ENCODE data around the gene STH. TPM values are rescaled to one million over a fixed set of nuclear protein-coding genes. Genes with fewer than 3 reads are reported as not detected.

Gene STH
- total RNA-seq, 2 donors from 2014 or later = not detected

DNA sequence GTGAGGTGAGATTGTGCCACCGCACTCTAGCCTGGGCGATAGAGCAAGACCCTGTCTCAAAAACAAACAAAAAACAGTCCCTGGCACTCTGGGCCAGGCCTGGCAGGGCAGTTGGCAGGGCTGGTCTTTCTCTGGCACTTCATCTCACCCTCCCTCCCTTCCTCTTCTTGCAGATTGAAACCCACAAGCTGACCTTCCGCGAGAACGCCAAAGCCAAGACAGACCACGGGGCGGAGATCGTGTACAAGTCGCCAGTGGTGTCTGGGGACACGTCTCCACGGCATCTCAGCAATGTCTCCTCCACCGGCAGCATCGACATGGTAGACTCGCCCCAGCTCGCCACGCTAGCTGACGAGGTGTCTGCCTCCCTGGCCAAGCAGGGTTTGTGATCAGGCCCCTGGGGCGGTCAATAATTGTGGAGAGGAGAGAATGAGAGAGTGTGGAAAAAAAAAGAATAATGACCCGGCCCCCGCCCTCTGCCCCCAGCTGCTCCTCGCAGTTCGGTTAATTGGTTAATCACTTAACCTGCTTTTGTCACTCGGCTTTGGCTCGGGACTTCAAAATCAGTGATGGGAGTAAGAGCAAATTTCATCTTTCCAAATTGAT, 24.8 kb downstream of the STH start:
- no peaks in the 10 kb centered on the region for H3K27me3 Mint-ChIP-seq
- peak overlapping the region; percentile 2 for H3K27ac Mint-ChIP-seq
- no peak for DNase-seq
- no peak for ATAC-seq
- H3K36me3 Mint-ChIP-seq (ENCODE audit: low read depth) = no peaks in the 10 kb centered on the region
- H3K4me1 Mint-ChIP-seq = peaks cover 18% of the 10 kb centered on the region
- no peaks in the 10 kb centered on the region for H3K9me3 ChIP-seq (ENCODE audit: control insufficient read depth, low read length, poor library complexity, severe bottlenecking)
- no peak overlapping the region for H3K4me3 Mint-ChIP-seq

DNA sequence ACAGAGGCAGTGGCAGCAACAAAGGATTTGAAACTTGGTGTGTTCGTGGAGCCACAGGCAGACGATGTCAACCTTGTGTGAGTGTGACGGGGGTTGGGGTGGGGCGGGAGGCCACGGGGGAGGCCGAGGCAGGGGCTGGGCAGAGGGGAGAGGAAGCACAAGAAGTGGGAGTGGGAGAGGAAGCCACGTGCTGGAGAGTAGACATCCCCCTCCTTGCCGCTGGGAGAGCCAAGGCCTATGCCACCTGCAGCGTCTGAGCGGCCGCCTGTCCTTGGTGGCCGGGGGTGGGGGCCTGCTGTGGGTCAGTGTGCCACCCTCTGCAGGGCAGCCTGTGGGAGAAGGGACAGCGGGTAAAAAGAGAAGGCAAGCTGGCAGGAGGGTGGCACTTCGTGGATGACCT, 25.5 kb downstream of the STH start:
- DNase-seq (no peak), ATAC-seq (no peak)
- Mint-ChIP-seq H3K4me1 (peaks cover 21% of the 10 kb centered on the region), H3K36me3 (ENCODE audit: low read depth) (no peaks in the 10 kb centered on the region), H3K4me3 (no peak overlapping the region), H3K27me3 (no peaks in the 10 kb centered on the region), H3K27ac (peak overlapping the region; percentile 2)
- no peaks in the 10 kb centered on the region for H3K9me3 ChIP-seq (ENCODE audit: control insufficient read depth, low read length, poor library complexity, severe bottlenecking)

DNA sequence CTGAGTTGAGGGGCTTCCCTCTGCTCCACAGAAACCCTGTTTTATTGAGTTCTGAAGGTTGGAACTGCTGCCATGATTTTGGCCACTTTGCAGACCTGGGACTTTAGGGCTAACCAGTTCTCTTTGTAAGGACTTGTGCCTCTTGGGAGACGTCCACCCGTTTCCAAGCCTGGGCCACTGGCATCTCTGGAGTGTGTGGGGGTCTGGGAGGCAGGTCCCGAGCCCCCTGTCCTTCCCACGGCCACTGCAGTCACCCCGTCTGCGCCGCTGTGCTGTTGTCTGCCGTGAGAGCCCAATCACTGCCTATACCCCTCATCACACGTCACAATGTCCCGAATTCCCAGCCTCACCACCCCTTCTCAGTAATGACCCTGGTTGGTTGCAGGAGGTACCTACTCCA, 26.0 kb downstream of the STH start:
- DNase-seq (no peak), ATAC-seq (no peak)
- Mint-ChIP-seq H3K4me3 (no peak overlapping the region), H3K36me3 (ENCODE audit: low read depth) (no peaks in the 10 kb centered on the region), H3K4me1 (peaks cover 21% of the 10 kb centered on the region), H3K27ac (peak overlapping the region; percentile 86), H3K27me3 (no peaks in the 10 kb centered on the region)
- no peaks in the 10 kb centered on the region for H3K9me3 ChIP-seq (ENCODE audit: control insufficient read depth, low read length, poor library complexity, severe bottlenecking)

DNA sequence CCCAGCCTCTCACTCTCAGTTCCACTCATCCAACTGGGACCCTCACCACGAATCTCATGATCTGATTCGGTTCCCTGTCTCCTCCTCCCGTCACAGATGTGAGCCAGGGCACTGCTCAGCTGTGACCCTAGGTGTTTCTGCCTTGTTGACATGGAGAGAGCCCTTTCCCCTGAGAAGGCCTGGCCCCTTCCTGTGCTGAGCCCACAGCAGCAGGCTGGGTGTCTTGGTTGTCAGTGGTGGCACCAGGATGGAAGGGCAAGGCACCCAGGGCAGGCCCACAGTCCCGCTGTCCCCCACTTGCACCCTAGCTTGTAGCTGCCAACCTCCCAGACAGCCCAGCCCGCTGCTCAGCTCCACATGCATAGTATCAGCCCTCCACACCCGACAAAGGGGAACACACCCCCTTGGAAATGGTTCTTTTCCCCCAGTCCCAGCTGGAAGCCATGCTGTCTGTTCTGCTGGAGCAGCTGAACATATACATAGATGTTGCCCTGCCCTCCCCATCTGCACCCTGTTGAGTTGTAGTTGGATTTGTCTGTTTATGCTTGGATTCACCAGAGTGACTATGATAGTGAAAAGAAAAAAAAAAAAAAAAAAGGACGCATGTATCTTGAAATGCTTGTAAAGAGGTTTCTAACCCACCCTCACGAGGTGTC, 26.6 kb downstream of the STH start:
- DNase-seq = no peak
- Mint-ChIP-seq H3K4me3 (no peak overlapping the region), H3K36me3 (ENCODE audit: low read depth) (peaks cover 4% of the 10 kb centered on the region), H3K4me1 (peaks cover 20% of the 10 kb centered on the region), H3K27ac (peak overlapping the region; percentile 86), H3K27me3 (no peaks in the 10 kb centered on the region)
- no peak for ATAC-seq
- H3K9me3 ChIP-seq (ENCODE audit: control insufficient read depth, low read length, poor library complexity, severe bottlenecking) = no peaks in the 10 kb centered on the region

DNA sequence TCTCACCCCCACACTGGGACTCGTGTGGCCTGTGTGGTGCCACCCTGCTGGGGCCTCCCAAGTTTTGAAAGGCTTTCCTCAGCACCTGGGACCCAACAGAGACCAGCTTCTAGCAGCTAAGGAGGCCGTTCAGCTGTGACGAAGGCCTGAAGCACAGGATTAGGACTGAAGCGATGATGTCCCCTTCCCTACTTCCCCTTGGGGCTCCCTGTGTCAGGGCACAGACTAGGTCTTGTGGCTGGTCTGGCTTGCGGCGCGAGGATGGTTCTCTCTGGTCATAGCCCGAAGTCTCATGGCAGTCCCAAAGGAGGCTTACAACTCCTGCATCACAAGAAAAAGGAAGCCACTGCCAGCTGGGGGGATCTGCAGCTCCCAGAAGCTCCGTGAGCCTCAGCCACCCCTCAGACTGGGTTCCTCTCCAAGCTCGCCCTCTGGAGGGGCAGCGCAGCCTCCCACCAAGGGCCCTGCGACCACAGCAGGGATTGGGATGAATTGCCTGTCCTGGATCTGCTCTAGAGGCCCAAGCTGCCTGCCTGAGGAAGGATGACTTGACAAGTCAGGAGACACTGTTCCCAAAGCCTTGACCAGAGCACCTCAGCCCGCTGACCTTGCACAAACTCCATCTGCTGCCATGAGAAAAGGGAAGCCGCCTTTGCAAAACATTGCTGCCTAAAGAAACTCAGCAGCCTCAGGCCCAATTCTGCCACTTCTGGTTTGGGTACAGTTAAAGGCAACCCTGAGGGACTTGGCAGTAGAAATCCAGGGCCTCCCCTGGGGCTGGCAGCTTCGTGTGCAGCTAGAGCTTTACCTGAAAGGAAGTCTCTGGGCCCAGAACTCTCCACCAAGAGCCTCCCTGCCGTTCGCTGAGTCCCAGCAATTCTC, 27.4 kb downstream of the STH start:
- H3K36me3 Mint-ChIP-seq (ENCODE audit: low read depth) = peaks cover 5% of the 10 kb centered on the region
- H3K9me3 ChIP-seq (ENCODE audit: control insufficient read depth, low read length, poor library complexity, severe bottlenecking) = no peaks in the 10 kb centered on the region
- H3K27ac Mint-ChIP-seq = peak overlapping the region; percentile 86
- no peaks in the 10 kb centered on the region for H3K27me3 Mint-ChIP-seq
- H3K4me1 Mint-ChIP-seq = peaks cover 23% of the 10 kb centered on the region
- no peak overlapping the region for H3K4me3 Mint-ChIP-seq
- DNase-seq = no peak
- no peak for ATAC-seq

DNA sequence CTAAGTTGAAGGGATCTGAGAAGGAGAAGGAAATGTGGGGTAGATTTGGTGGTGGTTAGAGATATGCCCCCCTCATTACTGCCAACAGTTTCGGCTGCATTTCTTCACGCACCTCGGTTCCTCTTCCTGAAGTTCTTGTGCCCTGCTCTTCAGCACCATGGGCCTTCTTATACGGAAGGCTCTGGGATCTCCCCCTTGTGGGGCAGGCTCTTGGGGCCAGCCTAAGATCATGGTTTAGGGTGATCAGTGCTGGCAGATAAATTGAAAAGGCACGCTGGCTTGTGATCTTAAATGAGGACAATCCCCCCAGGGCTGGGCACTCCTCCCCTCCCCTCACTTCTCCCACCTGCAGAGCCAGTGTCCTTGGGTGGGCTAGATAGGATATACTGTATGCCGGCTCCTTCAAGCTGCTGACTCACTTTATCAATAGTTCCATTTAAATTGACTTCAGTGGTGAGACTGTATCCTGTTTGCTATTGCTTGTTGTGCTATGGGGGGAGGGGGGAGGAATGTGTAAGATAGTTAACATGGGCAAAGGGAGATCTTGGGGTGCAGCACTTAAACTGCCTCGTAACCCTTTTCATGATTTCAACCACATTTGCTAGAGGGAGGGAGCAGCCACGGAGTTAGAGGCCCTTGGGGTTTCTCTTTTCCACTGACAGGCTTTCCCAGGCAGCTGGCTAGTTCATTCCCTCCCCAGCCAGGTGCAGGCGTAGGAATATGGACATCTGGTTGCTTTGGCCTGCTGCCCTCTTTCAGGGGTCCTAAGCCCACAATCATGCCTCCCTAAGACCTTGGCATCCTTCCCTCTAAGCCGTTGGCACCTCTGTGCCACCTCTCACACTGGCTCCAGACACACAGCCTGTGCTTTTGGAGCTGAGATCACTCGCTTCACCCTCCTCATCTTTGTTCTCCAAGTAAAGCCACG, 28.3 kb downstream of the STH start:
- no peak overlapping the region for H3K4me3 Mint-ChIP-seq
- no peak for DNase-seq
- H3K27me3 Mint-ChIP-seq = no peaks in the 10 kb centered on the region
- peak overlapping the region; percentile 86 for H3K27ac Mint-ChIP-seq
- H3K36me3 Mint-ChIP-seq (ENCODE audit: low read depth) = peaks cover 5% of the 10 kb centered on the region
- H3K4me1 Mint-ChIP-seq = peaks cover 23% of the 10 kb centered on the region
- no peak for ATAC-seq
- no peaks in the 10 kb centered on the region for H3K9me3 ChIP-seq (ENCODE audit: control insufficient read depth, low read length, poor library complexity, severe bottlenecking)

DNA sequence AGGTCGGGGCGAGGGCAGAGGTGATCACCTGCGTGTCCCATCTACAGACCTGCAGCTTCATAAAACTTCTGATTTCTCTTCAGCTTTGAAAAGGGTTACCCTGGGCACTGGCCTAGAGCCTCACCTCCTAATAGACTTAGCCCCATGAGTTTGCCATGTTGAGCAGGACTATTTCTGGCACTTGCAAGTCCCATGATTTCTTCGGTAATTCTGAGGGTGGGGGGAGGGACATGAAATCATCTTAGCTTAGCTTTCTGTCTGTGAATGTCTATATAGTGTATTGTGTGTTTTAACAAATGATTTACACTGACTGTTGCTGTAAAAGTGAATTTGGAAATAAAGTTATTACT, 28.9 kb downstream of the STH start:
- DNase-seq = no peak
- no peak for ATAC-seq
- peaks cover 5% of the 10 kb centered on the region for H3K36me3 Mint-ChIP-seq (ENCODE audit: low read depth)
- no peaks in the 10 kb centered on the region for H3K9me3 ChIP-seq (ENCODE audit: control insufficient read depth, low read length, poor library complexity, severe bottlenecking)
- H3K4me3 Mint-ChIP-seq = no peak overlapping the region
- H3K27me3 Mint-ChIP-seq = no peaks in the 10 kb centered on the region
- peak overlapping the region; percentile 86 for H3K27ac Mint-ChIP-seq
- peaks cover 23% of the 10 kb centered on the region for H3K4me1 Mint-ChIP-seq

DNA sequence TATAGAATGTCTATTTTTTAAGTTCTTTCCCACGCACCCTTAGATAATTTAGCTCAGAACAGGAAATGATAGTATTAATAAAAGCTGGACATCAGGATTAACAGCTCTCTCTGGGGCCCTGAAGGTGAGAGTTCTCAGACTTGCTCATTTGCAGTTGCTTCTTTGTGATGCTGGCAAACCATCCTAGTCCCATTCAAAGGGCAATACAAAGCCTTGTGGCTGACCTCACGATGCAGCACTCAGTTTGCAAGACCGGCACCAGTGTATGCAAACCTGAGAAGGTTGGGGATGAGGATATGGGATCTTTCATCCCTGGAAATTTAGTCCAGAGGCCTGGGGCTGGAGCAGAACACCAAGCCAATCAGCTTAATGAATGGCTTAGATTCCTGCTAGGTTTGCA, 29.3 kb downstream of the STH start:
- H3K4me1 Mint-ChIP-seq = peaks cover 20% of the 10 kb centered on the region
- peak overlapping the region; percentile 94 for H3K27ac Mint-ChIP-seq
- peaks cover 8% of the 10 kb centered on the region for H3K36me3 Mint-ChIP-seq (ENCODE audit: low read depth)
- no peak for DNase-seq
- no peaks in the 10 kb centered on the region for H3K27me3 Mint-ChIP-seq
- no peak for ATAC-seq
- H3K4me3 Mint-ChIP-seq = no peak overlapping the region
- H3K9me3 ChIP-seq (ENCODE audit: control insufficient read depth, low read length, poor library complexity, severe bottlenecking) = no peaks in the 10 kb centered on the region

DNA sequence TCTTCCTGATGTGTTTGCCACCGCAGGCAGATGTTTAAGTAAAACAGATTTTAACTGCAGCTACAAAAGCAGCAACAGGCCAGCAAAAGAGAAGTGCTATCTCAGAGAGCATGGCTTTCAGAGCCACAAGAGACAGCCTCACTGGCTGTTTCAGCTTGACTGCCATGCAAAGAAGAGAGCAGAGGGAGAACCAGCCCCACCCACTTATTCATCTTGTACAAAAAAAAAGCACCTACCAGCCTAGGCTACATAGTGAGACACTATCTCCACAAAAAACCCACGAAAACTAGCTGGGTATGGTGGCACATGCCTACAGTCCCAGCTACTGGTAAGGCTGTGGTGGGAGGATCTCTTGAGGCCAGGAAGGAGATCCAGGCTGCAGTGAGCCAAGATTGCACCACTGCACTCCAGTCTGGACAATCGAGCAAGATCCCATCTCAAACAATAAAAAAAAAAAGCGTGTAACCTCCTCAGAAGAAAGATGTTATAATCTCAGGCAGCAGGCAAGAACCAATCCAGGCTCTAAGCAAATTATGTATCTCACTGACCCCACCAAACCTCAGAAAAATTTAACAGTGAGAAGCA, 30.0 kb downstream of the STH start:
- H3K36me3 Mint-ChIP-seq (ENCODE audit: low read depth) = peaks cover 8% of the 10 kb centered on the region
- H3K4me1 Mint-ChIP-seq = peaks cover 20% of the 10 kb centered on the region
- DNase-seq = no peak
- H3K27me3 Mint-ChIP-seq = no peaks in the 10 kb centered on the region
- peak overlapping the region; percentile 94 for H3K27ac Mint-ChIP-seq
- no peaks in the 10 kb centered on the region for H3K9me3 ChIP-seq (ENCODE audit: control insufficient read depth, low read length, poor library complexity, severe bottlenecking)
- ATAC-seq = peak; percentile 45
- H3K4me3 Mint-ChIP-seq = peak overlapping the region; percentile 7

DNA sequence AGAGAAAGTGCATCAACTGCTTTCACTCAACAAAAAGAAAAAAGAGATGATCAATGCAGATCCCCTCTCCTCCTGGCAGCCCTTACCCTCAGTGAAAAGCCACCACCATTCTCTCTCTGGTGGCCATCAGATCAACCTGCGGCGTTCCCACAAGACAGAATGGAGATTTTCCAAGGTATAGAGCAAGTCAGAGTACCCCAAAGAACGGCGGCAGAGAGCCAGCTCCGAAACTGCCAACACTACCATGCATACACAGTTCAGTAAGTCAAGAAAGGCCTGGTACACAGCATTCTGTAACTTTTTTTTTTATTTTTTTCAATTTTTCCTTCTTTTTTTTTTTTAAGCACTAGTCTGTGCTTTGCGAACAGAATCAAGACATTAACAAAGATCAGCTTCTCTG, 30.6 kb downstream of the STH start:
- peak overlapping the region; percentile 7 for H3K4me3 Mint-ChIP-seq
- H3K4me1 Mint-ChIP-seq = peaks cover 22% of the 10 kb centered on the region
- ATAC-seq (no peak), DNase-seq (no peak)
- H3K9me3 ChIP-seq (ENCODE audit: control insufficient read depth, low read length, poor library complexity, severe bottlenecking) = no peaks in the 10 kb centered on the region
- H3K36me3 Mint-ChIP-seq (ENCODE audit: low read depth) = peaks cover 11% of the 10 kb centered on the region
- H3K27me3 Mint-ChIP-seq = no peaks in the 10 kb centered on the region
- peak overlapping the region; percentile 94 for H3K27ac Mint-ChIP-seq

DNA sequence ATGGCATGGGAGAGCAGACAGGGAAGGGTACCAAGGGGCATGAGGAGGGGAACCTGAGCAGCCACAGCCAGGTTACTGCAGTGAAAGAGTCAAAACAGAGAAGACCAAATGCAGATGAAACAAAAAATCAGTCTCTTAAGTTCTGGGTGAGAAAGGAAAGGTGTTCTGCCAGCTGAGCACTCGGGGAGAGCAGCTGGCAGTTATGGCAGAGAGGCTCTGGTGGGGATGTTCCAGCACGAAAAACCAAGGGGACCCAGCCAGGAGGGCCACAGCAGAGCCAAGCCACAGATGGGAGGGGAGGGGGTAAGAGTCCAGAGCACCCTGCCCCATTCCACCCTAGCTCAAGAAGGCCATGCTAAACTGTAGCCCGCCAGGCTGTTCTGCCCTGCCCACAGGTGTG, 31.7 kb downstream of the STH start:
- no peak for DNase-seq
- H3K9me3 ChIP-seq (ENCODE audit: control insufficient read depth, low read length, poor library complexity, severe bottlenecking) = no peaks in the 10 kb centered on the region
- H3K4me1 Mint-ChIP-seq = peaks cover 25% of the 10 kb centered on the region
- H3K4me3 Mint-ChIP-seq = no peak overlapping the region
- peak overlapping the region; percentile 94 for H3K27ac Mint-ChIP-seq
- no peak for ATAC-seq
- no peaks in the 10 kb centered on the region for H3K27me3 Mint-ChIP-seq
- peaks cover 14% of the 10 kb centered on the region for H3K36me3 Mint-ChIP-seq (ENCODE audit: low read depth)

DNA sequence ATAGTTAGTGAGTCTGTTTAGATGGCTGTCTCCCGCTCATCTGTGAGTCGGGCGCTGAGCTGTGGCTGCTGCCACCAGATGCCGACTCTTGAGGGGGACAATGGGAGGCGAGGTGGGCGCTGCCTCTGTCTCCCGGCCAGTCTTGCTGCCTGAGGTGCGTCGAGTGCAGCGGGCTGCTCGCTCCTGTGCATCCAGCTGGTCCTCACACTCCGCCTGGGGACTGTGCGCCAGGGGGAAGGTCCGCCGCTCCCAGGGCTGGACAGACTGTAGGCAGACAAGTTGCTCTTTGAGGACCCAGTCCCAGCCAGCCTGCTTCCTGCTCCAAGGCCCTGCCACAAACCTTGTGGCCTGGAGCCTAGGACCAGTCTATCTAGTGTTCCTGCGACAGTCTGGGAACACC, 32.4 kb downstream of the STH start:
- Mint-ChIP-seq H3K36me3 (ENCODE audit: low read depth) (peaks cover 14% of the 10 kb centered on the region), H3K4me1 (peaks cover 28% of the 10 kb centered on the region), H3K4me3 (no peak overlapping the region), H3K27ac (no peak overlapping the region), H3K27me3 (no peaks in the 10 kb centered on the region)
- DNase-seq = no peak
- no peaks in the 10 kb centered on the region for H3K9me3 ChIP-seq (ENCODE audit: control insufficient read depth, low read length, poor library complexity, severe bottlenecking)
- no peak for ATAC-seq

All from T-helper 17 cell (primary cell).